GM21619 (cell line): Measurements from ENCODE around the gene PEX14.

Experiments used
- ATAC-seq: cut with Tn5 transposase; IDR thresholded peaks from one replicate; pipeline ENCODE4 v1.9.1; 2021; ENCODE audit not compliant: unreplicated experiment

PEX14 gene

GRCh38 chr1:10615932-10616671, 141.4 kb downstream of the PEX14 start:
- ATAC-seq, result no peak

GRCh38 chr1:10616696-10617095, 141.9 kb downstream of the PEX14 start:
- ATAC-seq, result no peak

GRCh38 chr1:10617318-10617717, 142.6 kb downstream of the PEX14 start:
- ATAC-seq, result no peak

GRCh38 chr1:10617931-10618885, 143.5 kb downstream of the PEX14 start:
- no peak for ATAC-seq

GRCh38 chr1:10620776-10621175, 146.0 kb downstream of the PEX14 start:
- ATAC-seq, result no peak

- no peak for ATAC-seq
Observed at GRCh38 chr1:10621906-10622305, 147.2 kb downstream of the PEX14 start.

- no peak for ATAC-seq
Observed at GRCh38 chr1:10622910-10623685, 148.3 kb downstream of the PEX14 start.

GRCh38 chr1:10623686-10624145, 149.0 kb downstream of the PEX14 start:
- no peak for ATAC-seq

GRCh38 chr1:10624256-10625050, 149.7 kb downstream of the PEX14 start:
- no peak for ATAC-seq

GRCh38 chr1:10625076-10625475, 150.3 kb downstream of the PEX14 start:
- no peak for ATAC-seq

GRCh38 chr1:10625554-10625953, 150.8 kb downstream of the PEX14 start:
- no peak for ATAC-seq

GRCh38 chr1:10626131-10626731, 151.5 kb downstream of the PEX14 start:
- no peak for ATAC-seq

- ATAC-seq, result no peak
Observed at GRCh38 chr1:10626791-10627410, 152.2 kb downstream of the PEX14 start.

- no peak for ATAC-seq
Observed at GRCh38 chr1:10628685-10629084, 153.9 kb downstream of the PEX14 start.

- ATAC-seq, result no peak
Observed at GRCh38 chr1:10629091-10629815, 154.5 kb downstream of the PEX14 start.

GRCh38 chr1:10629816-10630571, 155.2 kb downstream of the PEX14 start:
- ATAC-seq, result no peak

- ATAC-seq, result no peak
Observed at GRCh38 chr1:10630661-10631120, 155.9 kb downstream of the PEX14 start.
